Naive thymus-derived CD8-positive, alpha-beta T cell (primary cell): ENCODE data around the gene CLCN2. TPM values are rescaled to one million over a fixed set of nuclear protein-coding genes. Genes with fewer than 3 reads are reported as not detected.

Experiments used
- polyA plus RNA-seq, 3 donors: library from polyadenylated mRNA; unstranded; fragments of 300-500 nt; fragmentation: Illumina TruSeq; gene quantifications; one replicate each; pipeline ENCODE4 v1.2.3, GENCODE V29; 2021
- total RNA-seq, 8 experiments: library from RNA in 2 of 8; stranded (reverse) in 2 of 8; gene quantifications; one replicate each; pipeline ENCODE4 v1.2.3 and lab custom pipeline; 2021 to 2026

The CLCN2 gene
- total and polyA plus RNA-seq, 5 experiments from 2014 or later, result 0.12 to 6.3 (median 1.1) TPM

Other genes starting within 250 kb of the CLCN2 start
- 10 to 100 TPM; 87.2 to 93.5 TPM for gene EIF2B5, start 226.2 kb downstream of the CLCN2 start, total RNA-seq
- gene EIF2B5, start 226.2 kb downstream of the CLCN2 start, polyA plus RNA-seq, result 10 to 100 TPM; 45.8 to 66.6 (median 54.5) TPM
- 10 to 100 TPM; 44.2 to 50.4 TPM for gene DVL3, start 206.2 kb downstream of the CLCN2 start, total RNA-seq
- gene DVL3, start 206.2 kb downstream of the CLCN2 start, polyA plus RNA-seq, result 10 to 100 TPM in 1 of 3 donors, 1 to 10 TPM in 2; 3.0 to 10.8 (median 9.1) TPM
- 100 to 1,000 TPM; 181 to 193 TPM for gene AP2M1, start 186.8 kb downstream of the CLCN2 start, total RNA-seq
- gene AP2M1, start 186.8 kb downstream of the CLCN2 start, polyA plus RNA-seq, result 100 to 1,000 TPM; 210 to 271 (median 234) TPM
- 100 to 1,000 TPM; 126 to 128 TPM for gene ABCF3, start 175.4 kb downstream of the CLCN2 start, total RNA-seq
- gene ABCF3, start 175.4 kb downstream of the CLCN2 start, polyA plus RNA-seq, result 10 to 100 TPM; 35.2 to 56.3 (median 37.6) TPM
- gene VWA5B2, start 132.0 kb downstream of the CLCN2 start, total RNA-seq, result under 1 TPM in 1 of 2 experiments, not detected in 1; 0.41 TPM
- under 1 TPM in 2 of 3 donors, not detected in 1; 0.12 to 0.23 TPM for gene VWA5B2, start 132.0 kb downstream of the CLCN2 start, polyA plus RNA-seq
- 10 to 100 TPM; 37.7 to 45.3 TPM for gene ALG3, start 112.6 kb downstream of the CLCN2 start, total RNA-seq
- gene ALG3, start 112.6 kb downstream of the CLCN2 start, polyA plus RNA-seq, result 10 to 100 TPM; 47.6 to 68.6 (median 49.8) TPM
- 1 to 10 TPM; 1.4 to 1.8 TPM for gene EEF1AKMT4, start 111.9 kb downstream of the CLCN2 start, total RNA-seq
- 1 to 10 TPM; 3.4 to 4.0 (median 3.5) TPM for gene EEF1AKMT4, start 111.9 kb downstream of the CLCN2 start, polyA plus RNA-seq
- gene CAMK2N2, start 100.1 kb downstream of the CLCN2 start, total RNA-seq, result not detected
- gene CAMK2N2, start 100.1 kb downstream of the CLCN2 start, polyA plus RNA-seq, result not detected
- gene ECE2, start 85.6 kb downstream of the CLCN2 start, total RNA-seq, result not detected
- gene ECE2, start 85.6 kb downstream of the CLCN2 start, polyA plus RNA-seq, result not detected
- gene PSMD2, start 62.4 kb downstream of the CLCN2 start, total RNA-seq, result 100 to 1,000 TPM; 135 to 150 TPM
- 100 to 1,000 TPM; 167 to 183 (median 178) TPM for gene PSMD2, start 62.4 kb downstream of the CLCN2 start, polyA plus RNA-seq
- 100 to 1,000 TPM; 220 to 229 TPM for gene EIF4G1, start 47.0 kb downstream of the CLCN2 start, total RNA-seq
- gene EIF4G1, start 47.0 kb downstream of the CLCN2 start, polyA plus RNA-seq, result 10 to 100 TPM; 13.6 to 44.6 (median 21.1) TPM
- 1 to 10 TPM; 7.7 to 9.0 TPM for gene FAM131A, start 24.0 kb downstream of the CLCN2 start, total RNA-seq
- 1 to 10 TPM in 2 of 3 donors, under 1 TPM in 1; 0.98 to 1.8 (median 1.0) TPM for gene FAM131A, start 24.0 kb downstream of the CLCN2 start, polyA plus RNA-seq
- gene POLR2H, start 105 bp upstream of the CLCN2 start, total RNA-seq, result 10 to 100 TPM; 58.2 to 60.9 TPM
- gene POLR2H, start 105 bp upstream of the CLCN2 start, polyA plus RNA-seq, result 10 to 100 TPM; 58.0 to 81.6 (median 68.0) TPM
- gene THPO, start 16.6 kb upstream of the CLCN2 start, total RNA-seq, result not detected
- gene THPO, start 16.6 kb upstream of the CLCN2 start, polyA plus RNA-seq, result not detected
- not detected for gene CHRD, start 18.4 kb upstream of the CLCN2 start, total RNA-seq
- not detected for gene CHRD, start 18.4 kb upstream of the CLCN2 start, polyA plus RNA-seq
- not detected for gene EPHB3, start 200.2 kb upstream of the CLCN2 start, total RNA-seq
- under 1 TPM; 0.23 to 0.59 (median 0.55) TPM for gene EPHB3, start 200.2 kb upstream of the CLCN2 start, polyA plus RNA-seq